Ascending aorta (tissue), 2 donors: Measurements from ENCODE around the gene CT45A2. TPM values are rescaled to one million over a fixed set of nuclear protein-coding genes. Genes with fewer than 3 reads are reported as not detected.
"Not testable (repeated sequence)": the region's sequence is repeated elsewhere in the genome, so short reads cannot be mapped to it uniquely, and the experiment has no call there.

ENCODE experiments used
- DNase-seq, 2 donors: peaks; one replicate each; pipeline ENCODE4 v3.0.0-alpha.2; 2019; ENCODE audit warnings: low spot score in 2 of 2
- H3K27ac ChIP-seq, 2 donors: fragments of 200-600 bp; sonication (generic); one replicate each; pipeline ENCODE4 v1.5.1; 2016 to 2017; ENCODE audit warnings: mild to moderate bottlenecking in 1 of 2
- H3K27me3 ChIP-seq: fragments of 200-600 bp; sonication (generic); one replicate; pipeline ENCODE4 v1.5.1; 2017
- H3K36me3 ChIP-seq, 2 donors: fragments of 200-600 bp; sonication (generic); one replicate each; pipeline ENCODE4 v1.5.1; 2016
- H3K4me1 ChIP-seq, 2 donors: fragments of 200-600 bp; sonication (generic); one replicate each; pipeline ENCODE4 v1.5.1; 2016 to 2017; ENCODE audit warnings: mild to moderate bottlenecking in 1 of 2
- H3K4me3 ChIP-seq, 2 donors: fragments of 200-600 bp; sonication (generic); one replicate each; pipeline ENCODE4 v1.5.1; 2016 to 2017; ENCODE audit warnings: mild to moderate bottlenecking in 1 of 2
- H3K9me3 ChIP-seq, 2 donors: fragments of 200-600 bp; sonication (generic); one replicate each; pipeline ENCODE4 v1.5.1; 2016
- intact Hi-C: fragments of 100-400 bp; cut with DNase I; formaldehyde crosslinking; loops from one replicate; pipeline ENCODE4 v1.15.1; 2023
- total RNA-seq: library from RNA; depleted of rRNA; stranded (reverse); fragments of >200 nt; gene quantifications from one replicate; pipeline ENCODE4 v1.1.0, GENCODE V29; 2016

CT45A2 gene, protein sequence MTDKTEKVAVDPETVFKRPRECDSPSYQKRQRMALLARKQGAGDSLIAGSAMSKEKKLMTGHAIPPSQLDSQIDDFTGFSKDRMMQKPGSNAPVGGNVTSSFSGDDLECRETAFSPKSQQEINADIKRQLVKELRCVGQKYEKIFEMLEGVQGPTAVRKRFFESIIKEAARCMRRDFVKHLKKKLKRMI
- not detected for total RNA-seq

DNA sequence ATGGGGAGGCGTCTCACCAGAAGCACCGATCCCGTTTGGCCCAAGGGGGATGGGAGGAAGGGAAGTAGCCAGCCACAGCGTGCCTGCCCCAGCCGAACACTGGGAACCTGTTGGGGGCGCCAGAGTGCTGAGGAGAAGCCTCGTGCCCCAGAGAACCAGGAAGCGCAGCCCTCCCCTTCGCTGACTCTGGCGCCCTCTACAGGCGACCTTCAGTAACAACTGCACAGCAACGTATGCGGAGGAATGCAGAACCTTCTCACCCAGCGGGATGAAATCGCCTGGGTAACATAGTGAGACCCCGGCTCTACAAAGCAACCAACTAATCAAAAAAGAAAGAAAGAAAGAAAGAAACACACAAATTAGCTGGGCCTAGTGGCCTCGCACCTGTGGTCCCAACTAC, at the start of gene CT45A2:
Gene CT45A2, minus strand, starts transcription at position 101 of the 400 bp plus-strand sequence. CDS start 3,747 bp downstream, outside the sequence.
- H3K36me3 ChIP-seq, H3K4me1 ChIP-seq, H3K4me3 ChIP-seq, H3K27me3 ChIP-seq, intact Hi-C loops, H3K27ac ChIP-seq, H3K9me3 ChIP-seq, DNase-seq: not testable (repeated sequence)

- H3K27ac ChIP-seq, H3K9me3 ChIP-seq, H3K4me1 ChIP-seq, H3K4me3 ChIP-seq, H3K27me3 ChIP-seq, H3K36me3 ChIP-seq, DNase-seq, intact Hi-C loops: not testable (repeated sequence)
Measured at GRCh38 chrX:135854438-135854837, 34.6 kb upstream of the CT45A2 start, which contains the start of gene CT45A8. CT45A8 (minus strand) TSS chrX:135854538; CDS start chrX:135850783, 3,755 bp downstream.

GRCh38 chrX:135837180-135837579, 17.4 kb upstream of the CT45A2 start, which contains the start of gene CT45A7:
CT45A7 (minus strand) TSS chrX:135837280; CDS start chrX:135833533, 3,747 bp downstream.
- H3K4me3 ChIP-seq, H3K36me3 ChIP-seq, intact Hi-C loops, H3K27ac ChIP-seq, DNase-seq, H3K27me3 ChIP-seq, H3K4me1 ChIP-seq, H3K9me3 ChIP-seq: not testable (repeated sequence)

- H3K27me3 ChIP-seq, intact Hi-C loops, H3K9me3 ChIP-seq, DNase-seq, H3K36me3 ChIP-seq, H3K4me1 ChIP-seq, H3K27ac ChIP-seq, H3K4me3 ChIP-seq: not testable (repeated sequence)
Measured at GRCh38 chrX:135802687-135803086, 17.1 kb downstream of the CT45A2 start, which contains the start of gene CT45A6. CT45A6 (minus strand) TSS chrX:135802787; CDS start chrX:135798993, 3,794 bp downstream.

GRCh38 chrX:135785403-135785802, 34.4 kb downstream of the CT45A2 start, which contains the start of gene CT45A5:
CT45A5 (minus strand) TSS chrX:135785503; CDS start chrX:135781729, 3,774 bp downstream.
- H3K4me1 ChIP-seq, H3K9me3 ChIP-seq, H3K4me3 ChIP-seq, H3K27ac ChIP-seq, H3K36me3 ChIP-seq, intact Hi-C loops, H3K27me3 ChIP-seq, DNase-seq: not testable (repeated sequence)

- H3K27ac ChIP-seq, H3K9me3 ChIP-seq, H3K27me3 ChIP-seq, DNase-seq, H3K36me3 ChIP-seq, H3K4me1 ChIP-seq, intact Hi-C loops, H3K4me3 ChIP-seq: not testable (repeated sequence)
Measured at GRCh38 chrX:135768091-135768490, 51.7 kb downstream of the CT45A2 start, which contains the start of gene CT45A3. CT45A3 (minus strand) TSS chrX:135768191; CDS start chrX:135764444, 3,747 bp downstream.

Other genes starting within 250 kb of the CT45A2 start
- not detected for gene CT45A1, start 106.4 kb downstream of the CT45A2 start, total RNA-seq
- not detected for gene CT45A3, start 51.8 kb downstream of the CT45A2 start, total RNA-seq
- not detected for gene CT45A5, start 34.5 kb downstream of the CT45A2 start, total RNA-seq
- not detected for gene CT45A6, start 17.2 kb downstream of the CT45A2 start, total RNA-seq
- gene CT45A7, start 17.3 kb upstream of the CT45A2 start, total RNA-seq: not detected
- gene CT45A8, start 34.5 kb upstream of the CT45A2 start, total RNA-seq: not detected
- gene CT45A9, start 51.8 kb upstream of the CT45A2 start, total RNA-seq: not detected
- not detected for gene CT45A10, start 73.4 kb upstream of the CT45A2 start, total RNA-seq
- not detected for gene SAGE1, start 73.7 kb upstream of the CT45A2 start, total RNA-seq
- gene MMGT1, start 154.0 kb upstream of the CT45A2 start, total RNA-seq: 11.2 TPM
- 8.3 TPM for gene SLC9A6, start 165.4 kb upstream of the CT45A2 start, total RNA-seq